GM15510 (cell line): ENCODE results near the gene MYO7B.

Experiments used
- POLR2A ChIP-seq: IDR thresholded peaks from 3 replicates; pipeline ENCODE4 v1.6.1; 2011; ENCODE audit warnings: borderline replicate concordance; ENCODE audit not compliant: insufficient read length; ENCODE audit errors: extremely low read depth

The MYO7B gene

GRCh38 chr2:127659408-127660290, 124.2 kb downstream of the MYO7B start:
- TF ChIP-seq POLR2A = no peak

- TF ChIP-seq POLR2A = no peak
These were observed 124.8 kb downstream of the MYO7B start for GRCh38 chr2:127660291-127660578.

GRCh38 chr2:127661072-127661649, 125.7 kb downstream of the MYO7B start:
- TF ChIP-seq POLR2A = no peak

- TF ChIP-seq POLR2A = no peak
These were observed 126.5 kb downstream of the MYO7B start for GRCh38 chr2:127661949-127662510.

- TF ChIP-seq POLR2A = no peak
These were observed 127.6 kb downstream of the MYO7B start for GRCh38 chr2:127662937-127663565.

GRCh38 chr2:127663566-127664064, 128.1 kb downstream of the MYO7B start:
- TF ChIP-seq POLR2A = no peak

GRCh38 chr2:127664065-127664894, 128.8 kb downstream of the MYO7B start:
- no peak for TF ChIP-seq POLR2A

- no peak for TF ChIP-seq POLR2A
These were observed 129.4 kb downstream of the MYO7B start for GRCh38 chr2:127664895-127665225.

- no peak for TF ChIP-seq POLR2A
These were observed 129.9 kb downstream of the MYO7B start for GRCh38 chr2:127665267-127665893.

- TF ChIP-seq POLR2A = no peak
These were observed 133.6 kb downstream of the MYO7B start for GRCh38 chr2:127669056-127669455.

- TF ChIP-seq POLR2A = no peak
These were observed 134.8 kb downstream of the MYO7B start for GRCh38 chr2:127670055-127670956.

- no peak for TF ChIP-seq POLR2A
These were observed 135.4 kb downstream of the MYO7B start for GRCh38 chr2:127670957-127671290.

- TF ChIP-seq POLR2A = no peak
These were observed 136.2 kb downstream of the MYO7B start for GRCh38 chr2:127671557-127672302.
